Uterus (tissue), 4 donors: ENCODE results near the gene AMN. TPM values are rescaled to one million over a fixed set of nuclear protein-coding genes. Genes with fewer than 3 reads are reported as not detected.

ENCODE experiments used
- DNase-seq, 2 donors: peaks; one replicate each; pipeline ENCODE4 v3.0.0-alpha.2; 2019 to 2020
- H3K27ac ChIP-seq, 2 donors: fragments of 200-600 bp; sonication (generic); 1 replicate in 1 of 2; 2 replicates in 1 of 2; pipeline ENCODE4 v1.5.1; 2016 to 2018
- H3K27me3 ChIP-seq, 2 donors: fragments of 200-600 bp; sonication (generic); one replicate each; pipeline ENCODE4 v1.5.1; 2018 to 2019; ENCODE audit warnings: control low read depth in 1 of 2
- H3K36me3 ChIP-seq, 2 donors: fragments of 200-600 bp; sonication (generic); one replicate each; pipeline ENCODE4 v1.5.1; 2019; ENCODE audit warnings: control low read depth in 1 of 2
- H3K4me1 ChIP-seq, 2 donors: fragments of 200-600 bp; sonication (generic); one replicate each; pipeline ENCODE4 v1.5.1; 2018 to 2019; ENCODE audit warnings: control low read depth in 1 of 2
- H3K4me3 ChIP-seq, 2 donors: fragments of 200-600 bp; sonication (generic); 1 replicate in 1 of 2; 2 replicates in 1 of 2; pipeline ENCODE4 v1.5.1; 2018 to 2019; ENCODE audit warnings: mild to moderate bottlenecking in 1 of 2
- H3K9me3 ChIP-seq, 2 donors: fragments of 200-600 bp; sonication (generic); one replicate each; pipeline ENCODE4 v1.5.1; 2019; ENCODE audit warnings: control low read depth in 1 of 2
- POLR2A ChIP-seq, 2 donors: fragments of 450-650 bp; IDR thresholded peaks; one replicate each; pipeline ENCODE4 v1.6.1; 2016; ENCODE audit warnings: antibody characterized with exemption in 2 of 2, mild to moderate bottlenecking in 1 of 2, moderate library complexity in 1 of 2
- intact Hi-C: fragments of 100-400 bp; cut with DNase I; formaldehyde crosslinking; loops from one replicate; pipeline ENCODE4 v1.15.1; 2023; ENCODE audit warnings: low total_unique reads
- total RNA-seq, 4 donors: library from RNA; depleted of rRNA in 3 of 4; stranded (reverse); fragments of >200 nt in 3 of 4; gene quantifications; one replicate each; pipeline versions ENCODE4 v1.1.0 to v1.2.4, GENCODE V29; 2014 to 2023
- TF ChIP-seq, protein P1 (sequence below), 4 experiments: fragments of 200-600 bp in 2 of 4; fragments of 450-650 bp in 2 of 4; sonication (generic) in 2 of 4; IDR thresholded peaks; one replicate each; pipeline ENCODE4 v1.5.1; 2016 to 2019; ENCODE audit warnings: antibody characterized with exemption in 4 of 4, mild to moderate bottlenecking in 2 of 4, moderate library complexity in 1 of 4
- donor health status: DM: yes; HTN: yes; CAD: no.

Gene AMN
- total RNA-seq, 4 donors from 2014 or later: 0.69 to 2.9 TPM; not detected in 2

DNA sequence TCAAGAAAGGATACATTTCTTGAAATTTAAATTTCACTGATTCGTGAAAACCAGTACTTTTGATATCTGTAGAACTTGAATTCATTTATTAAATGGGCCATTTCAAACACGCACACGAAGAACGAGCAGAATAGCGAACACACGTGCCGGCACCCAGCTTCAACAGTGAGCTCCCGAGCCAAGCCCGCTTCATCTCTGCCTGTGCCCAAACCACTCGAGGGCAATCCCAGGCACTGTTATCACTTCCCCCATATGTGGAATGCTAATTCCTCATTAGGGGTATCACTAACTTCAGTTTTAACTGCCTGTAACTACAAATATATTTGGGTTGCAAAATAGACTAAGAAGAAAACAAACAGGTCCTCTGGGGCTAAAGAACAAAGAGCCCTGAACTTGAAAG lies 48.0 kb downstream of the AMN start:
- no peak for TF ChIP-seq POLR2A (IDR thresholded peaks at IDR 0.05)
- Histone ChIP-seq H3K36me3 (no peaks in the 10 kb centered on the region), H3K9me3 (no peaks in the 10 kb centered on the region), H3K4me3 (no peak overlapping the region), H3K4me1 (no peaks in the 10 kb centered on the region), H3K27ac (no peak overlapping the region), H3K27me3 (no peaks in the 10 kb centered on the region)
- intact Hi-C loops: no loop called here
- no peak for DNase-seq

DNA sequence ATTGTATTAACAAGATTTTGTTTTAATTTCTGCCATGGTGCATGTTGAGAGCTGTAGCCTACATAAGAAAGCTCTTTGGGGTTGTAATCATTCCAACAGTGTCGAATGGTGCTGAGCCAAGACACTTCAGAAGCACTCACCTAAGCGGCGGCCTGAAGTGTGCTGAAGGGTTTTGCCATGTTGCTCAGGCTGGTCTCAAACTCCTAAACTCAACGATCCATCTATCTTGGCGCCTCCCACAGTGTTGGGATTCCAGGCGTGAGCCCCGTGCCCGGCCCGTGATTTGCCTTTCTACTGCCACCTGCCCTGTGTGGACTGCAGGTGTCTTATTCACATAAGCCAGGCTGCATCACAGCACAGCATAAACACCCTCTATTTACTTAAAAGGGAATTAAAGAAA lies 48.9 kb downstream of the AMN start:
- Histone ChIP-seq H3K27me3 (no peaks in the 10 kb centered on the region), H3K27ac (no peak overlapping the region), H3K4me3 (no peak overlapping the region), H3K9me3 (no peaks in the 10 kb centered on the region), H3K4me1 (no peaks in the 10 kb centered on the region), H3K36me3 (no peaks in the 10 kb centered on the region)
- intact Hi-C loops: no loop called here
- DNase-seq: no peak
- TF ChIP-seq, protein P1, sequence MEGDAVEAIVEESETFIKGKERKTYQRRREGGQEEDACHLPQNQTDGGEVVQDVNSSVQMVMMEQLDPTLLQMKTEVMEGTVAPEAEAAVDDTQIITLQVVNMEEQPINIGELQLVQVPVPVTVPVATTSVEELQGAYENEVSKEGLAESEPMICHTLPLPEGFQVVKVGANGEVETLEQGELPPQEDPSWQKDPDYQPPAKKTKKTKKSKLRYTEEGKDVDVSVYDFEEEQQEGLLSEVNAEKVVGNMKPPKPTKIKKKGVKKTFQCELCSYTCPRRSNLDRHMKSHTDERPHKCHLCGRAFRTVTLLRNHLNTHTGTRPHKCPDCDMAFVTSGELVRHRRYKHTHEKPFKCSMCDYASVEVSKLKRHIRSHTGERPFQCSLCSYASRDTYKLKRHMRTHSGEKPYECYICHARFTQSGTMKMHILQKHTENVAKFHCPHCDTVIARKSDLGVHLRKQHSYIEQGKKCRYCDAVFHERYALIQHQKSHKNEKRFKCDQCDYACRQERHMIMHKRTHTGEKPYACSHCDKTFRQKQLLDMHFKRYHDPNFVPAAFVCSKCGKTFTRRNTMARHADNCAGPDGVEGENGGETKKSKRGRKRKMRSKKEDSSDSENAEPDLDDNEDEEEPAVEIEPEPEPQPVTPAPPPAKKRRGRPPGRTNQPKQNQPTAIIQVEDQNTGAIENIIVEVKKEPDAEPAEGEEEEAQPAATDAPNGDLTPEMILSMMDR (IDR thresholded peaks at IDR 0.05): no peak
- no peak for TF ChIP-seq POLR2A (IDR thresholded peaks at IDR 0.05)

DNA sequence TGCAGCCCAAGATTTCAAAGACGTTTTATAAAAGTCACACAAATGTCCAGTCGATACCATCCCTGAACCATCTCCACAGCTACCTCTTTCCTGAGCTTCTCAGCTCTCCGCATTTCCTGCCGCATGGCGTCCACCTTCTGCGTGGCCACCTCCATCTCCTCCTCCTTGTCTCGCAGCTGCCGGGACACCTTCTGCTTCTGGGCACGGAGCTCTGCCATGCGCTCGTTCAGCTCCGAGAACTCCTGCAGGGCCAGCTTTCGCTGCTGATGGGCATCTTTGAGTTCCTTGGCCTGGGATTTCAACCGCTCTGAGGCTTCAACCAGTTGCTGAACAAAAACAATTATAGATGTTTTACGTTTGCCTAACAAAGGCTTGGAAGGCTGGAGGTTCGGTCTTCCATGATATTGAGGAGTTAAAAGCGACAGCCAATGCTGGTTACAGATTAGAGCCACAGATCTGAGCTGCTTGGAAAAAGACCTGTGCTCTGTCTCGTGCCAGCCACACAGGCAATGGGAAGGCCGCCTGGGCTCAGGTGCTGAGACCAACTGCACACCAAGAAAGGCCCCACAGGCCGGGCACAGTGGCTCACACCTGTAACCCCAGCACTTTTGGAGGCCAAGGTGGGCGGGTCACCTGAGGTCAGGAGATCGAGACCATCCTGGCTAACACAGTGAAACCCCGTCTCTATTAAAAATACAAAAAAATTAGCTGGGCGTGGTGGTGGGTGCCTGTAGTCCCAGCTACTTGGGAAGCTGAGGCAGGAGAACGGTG lies 49.6 kb downstream of the AMN start:
- TF ChIP-seq, protein P1 (IDR thresholded peaks at IDR 0.05): no peak
- TF ChIP-seq POLR2A (IDR thresholded peaks at IDR 0.05): no peak
- H3K27ac ChIP-seq: no peak overlapping the region
- no peak overlapping the region for H3K4me3 ChIP-seq
- DNase-seq: no peak
- H3K36me3 ChIP-seq: no peaks in the 10 kb centered on the region
- no peaks in the 10 kb centered on the region for H3K27me3 ChIP-seq
- H3K9me3 ChIP-seq: no peaks in the 10 kb centered on the region
- intact Hi-C loops: no loop called here
- no peaks in the 10 kb centered on the region for H3K4me1 ChIP-seq

DNA sequence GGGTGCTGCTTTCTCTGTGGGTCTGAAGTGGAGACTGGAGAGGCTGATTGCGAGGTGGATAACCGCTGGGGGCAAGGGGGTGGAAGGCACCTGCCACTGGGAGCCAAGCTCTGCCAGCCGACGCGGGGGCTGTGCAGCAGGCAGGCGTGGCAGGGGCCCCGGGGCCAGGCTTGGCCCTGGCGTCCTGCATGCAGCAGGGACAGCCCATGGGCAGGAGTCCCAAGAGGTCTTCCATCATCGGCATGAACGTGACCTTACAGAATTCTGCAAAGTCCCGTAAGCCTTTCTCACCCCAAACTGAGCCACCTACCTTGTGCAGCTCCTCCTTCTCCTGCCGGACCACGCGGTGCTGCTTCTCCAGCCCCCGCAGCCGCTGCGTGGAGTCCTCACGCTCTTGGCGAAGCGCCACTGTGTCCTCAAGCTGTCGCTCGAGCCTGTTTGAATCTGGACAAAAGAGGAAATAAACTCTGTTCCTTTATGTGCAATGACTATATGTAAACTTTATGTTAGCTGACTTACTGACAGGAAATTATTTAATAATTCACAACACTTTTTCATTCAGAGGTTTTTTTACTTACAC lies 51.3 kb downstream of the AMN start:
- H3K4me3 ChIP-seq: no peak overlapping the region
- H3K9me3 ChIP-seq: no peaks in the 10 kb centered on the region
- no peak overlapping the region for H3K27ac ChIP-seq
- TF ChIP-seq, protein P1 (IDR thresholded peaks at IDR 0.05): no peak
- TF ChIP-seq POLR2A (IDR thresholded peaks at IDR 0.05): no peak
- intact Hi-C loops: no loop called here
- no peaks in the 10 kb centered on the region for H3K36me3 ChIP-seq
- DNase-seq: no peak
- H3K4me1 ChIP-seq: no peaks in the 10 kb centered on the region
- no peaks in the 10 kb centered on the region for H3K27me3 ChIP-seq

DNA sequence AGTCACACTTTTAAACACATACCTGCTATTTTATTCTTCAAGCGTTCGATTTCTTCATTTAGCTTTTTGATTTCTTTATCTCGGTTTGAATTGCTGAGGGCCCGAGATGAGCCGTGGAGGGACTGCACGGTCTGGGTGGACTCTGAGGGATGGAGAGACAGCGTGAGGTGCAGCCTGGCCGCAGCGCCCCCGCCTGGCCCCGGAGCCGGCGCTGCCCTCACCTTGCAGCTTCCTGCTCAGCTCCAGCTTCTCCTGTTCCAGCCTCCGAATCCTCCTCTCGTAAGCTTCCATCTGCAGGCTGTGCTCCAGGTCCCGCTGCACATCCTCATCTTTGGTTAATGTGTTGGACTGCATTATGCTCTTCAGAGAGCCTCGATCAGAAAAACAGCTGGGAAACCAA lies 53.2 kb downstream of the AMN start:
- Histone ChIP-seq H3K27ac (no peak overlapping the region), H3K9me3 (no peaks in the 10 kb centered on the region), H3K4me1 (no peaks in the 10 kb centered on the region), H3K27me3 (no peaks in the 10 kb centered on the region), H3K4me3 (no peak overlapping the region), H3K36me3 (no peaks in the 10 kb centered on the region)
- intact Hi-C loops: no loop called here
- TF ChIP-seq POLR2A (IDR thresholded peaks at IDR 0.05): no peak
- TF ChIP-seq, protein P1 (IDR thresholded peaks at IDR 0.05): no peak
- DNase-seq: no peak
